Stimulated activated memory B cell treated with anti-CD40 and anti-IgM and Interleukin-4, amounts not matched to agents 10 μg/mL and 1 μg/mL and 100 μg/mL, for 72 hours (primary cell): ENCODE measurements around the gene SIGLEC9.

ENCODE experiments used
- ATAC-seq: fragments of 150-1000 bp; cut with Tn5 transposase; 2 replicates; pipeline ENCODE4 v1.10.0; 2021
- H3K27ac Mint-ChIP-seq: one replicate; pipeline ENCODE4 v1.8.0; 2022; ENCODE audit warnings: mild to moderate bottlenecking, mixed read lengths
- H3K27me3 Mint-ChIP-seq: one replicate; pipeline ENCODE4 v1.8.0; 2022; ENCODE audit warnings: mixed read lengths
- H3K36me3 Mint-ChIP-seq: one replicate; pipeline ENCODE4 v1.8.0; 2022; ENCODE audit warnings: mixed read lengths
- H3K4me1 Mint-ChIP-seq: one replicate; pipeline ENCODE4 v1.8.0; 2022; ENCODE audit warnings: mixed read lengths
- H3K4me3 Mint-ChIP-seq: one replicate; pipeline ENCODE4 v1.8.0; 2022; ENCODE audit warnings: mild to moderate bottlenecking, moderate library complexity, mixed read lengths
- H3K9me3 Mint-ChIP-seq: one replicate; pipeline ENCODE4 v1.8.0; 2022; ENCODE audit warnings: mixed read lengths

Gene SIGLEC9

DNA sequence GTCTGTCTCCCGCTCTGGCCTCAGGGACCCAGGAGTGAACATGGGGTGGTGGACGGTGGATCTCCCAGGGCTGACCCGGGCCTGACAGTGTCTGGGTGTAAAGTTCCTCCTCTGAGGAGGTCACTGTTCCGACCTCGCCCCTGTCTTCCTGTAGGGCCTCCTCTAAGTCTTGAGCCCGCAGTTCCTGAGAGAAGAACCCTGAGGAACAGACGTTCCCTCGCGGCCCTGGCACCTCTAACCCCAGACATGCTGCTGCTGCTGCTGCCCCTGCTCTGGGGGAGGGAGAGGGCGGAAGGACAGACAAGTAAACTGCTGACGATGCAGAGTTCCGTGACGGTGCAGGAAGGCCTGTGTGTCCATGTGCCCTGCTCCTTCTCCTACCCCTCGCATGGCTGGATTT is at the start of gene SIGLEC9:
Gene SIGLEC9 (plus strand): TSS at position 178 of the 400 bp plus-strand sequence. CDS start 69 bp downstream, at position 247.
- Mint-ChIP-seq H3K9me3 (no peaks in the 10 kb centered on the region), H3K36me3 (no peaks in the 10 kb centered on the region), H3K4me1 (peaks cover 22% of the 10 kb centered on the region), H3K4me3 (no peak within 1 kb of the TSS), H3K27me3 (peaks cover 75% of the 10 kb centered on the region), H3K27ac (no peak within 1 kb of the TSS)
- no peak for ATAC-seq

DNA sequence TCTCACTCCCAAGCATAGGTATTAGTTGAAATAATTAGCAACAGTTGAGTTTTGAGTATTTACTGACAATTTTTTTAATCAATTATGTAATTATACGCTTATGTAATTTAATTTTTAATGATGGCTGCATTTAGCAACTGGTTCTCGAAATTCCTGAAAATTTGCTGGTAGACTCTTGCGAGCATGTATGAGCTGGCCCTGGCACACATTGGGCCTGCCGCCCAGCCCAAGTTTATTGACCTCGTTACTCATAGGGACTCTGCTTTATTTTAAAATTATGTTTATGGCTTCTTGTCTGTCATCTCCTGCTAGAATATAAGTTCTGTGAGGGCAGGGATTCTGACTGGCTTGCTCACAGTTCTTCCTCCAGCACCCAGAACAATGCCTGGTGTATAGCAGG is 48.7 kb upstream of the SIGLEC9 start:
- no peak overlapping the region for H3K4me3 Mint-ChIP-seq
- no peaks in the 10 kb centered on the region for H3K4me1 Mint-ChIP-seq
- H3K27ac Mint-ChIP-seq, result no peak overlapping the region
- peaks cover 25% of the 10 kb centered on the region for H3K27me3 Mint-ChIP-seq
- no peak for ATAC-seq
- H3K9me3 Mint-ChIP-seq, result peaks cover 11% of the 10 kb centered on the region
- no peaks in the 10 kb centered on the region for H3K36me3 Mint-ChIP-seq

DNA sequence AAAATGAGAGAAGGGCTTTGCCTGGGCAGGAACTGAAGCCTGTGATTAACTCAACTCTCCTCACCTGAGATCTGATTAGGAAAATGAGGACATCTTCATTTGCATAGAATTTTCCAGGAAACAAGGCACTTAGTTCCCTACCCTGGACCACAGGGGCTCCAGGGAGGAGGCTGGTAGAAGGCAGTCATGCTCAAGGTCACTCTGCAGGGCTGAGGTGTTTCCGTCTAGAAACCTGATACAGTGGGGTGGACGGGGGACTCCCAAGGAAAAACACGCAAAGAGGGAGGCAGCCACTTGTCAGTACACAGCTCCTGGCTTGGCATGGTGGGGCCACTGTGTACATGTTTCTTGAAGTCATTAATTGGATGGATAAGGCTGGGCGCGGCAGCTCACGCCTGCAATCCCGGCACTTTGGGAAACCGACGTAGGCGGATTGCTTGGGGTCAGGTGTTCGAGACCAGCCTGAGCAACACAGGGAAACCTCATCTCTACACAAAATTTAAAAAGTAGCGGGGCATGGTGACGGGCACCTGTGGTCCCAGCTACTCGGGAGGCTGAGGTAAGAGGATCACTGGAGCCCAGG is 48.0 kb upstream of the SIGLEC9 start:
- Mint-ChIP-seq H3K4me1 (no peaks in the 10 kb centered on the region), H3K36me3 (no peaks in the 10 kb centered on the region), H3K27ac (no peak overlapping the region), H3K9me3 (peaks cover 11% of the 10 kb centered on the region), H3K27me3 (peaks cover 27% of the 10 kb centered on the region), H3K4me3 (no peak overlapping the region)
- ATAC-seq, result no peak

DNA sequence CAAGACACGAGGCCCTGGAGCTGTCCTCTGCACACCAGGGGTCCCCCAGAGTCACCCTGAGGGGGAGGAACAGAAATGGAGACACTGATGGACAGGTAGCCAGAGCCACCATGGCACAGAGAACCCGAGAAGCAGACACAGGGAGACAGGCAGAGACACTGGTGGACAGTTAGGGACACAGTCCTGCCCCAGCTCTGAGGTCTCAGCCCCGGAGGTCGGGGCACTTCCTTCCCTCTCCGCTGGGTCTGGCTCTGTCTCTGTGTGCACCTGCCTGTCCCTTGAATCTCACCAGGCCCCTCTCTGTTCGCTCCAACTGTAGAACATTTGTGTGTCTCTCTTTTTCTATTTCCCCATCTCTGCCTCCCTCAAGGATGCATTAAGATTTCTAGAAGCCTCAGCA is 46.6 kb upstream of the SIGLEC9 start:
- Mint-ChIP-seq H3K36me3 (no peaks in the 10 kb centered on the region), H3K27me3 (peaks cover 41% of the 10 kb centered on the region), H3K4me1 (no peaks in the 10 kb centered on the region), H3K4me3 (no peak overlapping the region), H3K9me3 (peaks cover 11% of the 10 kb centered on the region), H3K27ac (no peak overlapping the region)
- ATAC-seq, result no peak

DNA sequence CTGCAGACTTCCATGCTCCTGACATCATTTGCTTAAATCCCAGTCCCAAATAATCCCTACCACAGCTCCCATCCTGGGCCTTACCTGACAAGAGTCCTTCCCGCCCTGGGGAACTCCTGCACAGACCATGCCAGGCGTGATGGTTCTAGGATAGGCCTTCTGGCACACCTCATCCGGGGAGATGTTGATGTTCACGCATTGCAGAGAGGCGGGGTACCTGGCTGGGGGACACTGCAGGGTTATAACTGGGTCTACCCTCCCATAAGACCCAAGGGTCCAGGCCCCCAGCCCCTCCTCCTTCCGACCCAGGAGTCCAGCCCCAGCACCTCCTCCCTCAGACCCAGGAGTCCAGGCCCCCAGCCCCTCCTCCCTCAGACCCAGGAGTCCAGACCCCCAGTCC is 46.0 kb upstream of the SIGLEC9 start:
- Mint-ChIP-seq H3K4me3 (no peak overlapping the region), H3K36me3 (no peaks in the 10 kb centered on the region), H3K27me3 (peaks cover 47% of the 10 kb centered on the region), H3K27ac (no peak overlapping the region), H3K9me3 (peaks cover 9% of the 10 kb centered on the region), H3K4me1 (no peaks in the 10 kb centered on the region)
- no peak for ATAC-seq

DNA sequence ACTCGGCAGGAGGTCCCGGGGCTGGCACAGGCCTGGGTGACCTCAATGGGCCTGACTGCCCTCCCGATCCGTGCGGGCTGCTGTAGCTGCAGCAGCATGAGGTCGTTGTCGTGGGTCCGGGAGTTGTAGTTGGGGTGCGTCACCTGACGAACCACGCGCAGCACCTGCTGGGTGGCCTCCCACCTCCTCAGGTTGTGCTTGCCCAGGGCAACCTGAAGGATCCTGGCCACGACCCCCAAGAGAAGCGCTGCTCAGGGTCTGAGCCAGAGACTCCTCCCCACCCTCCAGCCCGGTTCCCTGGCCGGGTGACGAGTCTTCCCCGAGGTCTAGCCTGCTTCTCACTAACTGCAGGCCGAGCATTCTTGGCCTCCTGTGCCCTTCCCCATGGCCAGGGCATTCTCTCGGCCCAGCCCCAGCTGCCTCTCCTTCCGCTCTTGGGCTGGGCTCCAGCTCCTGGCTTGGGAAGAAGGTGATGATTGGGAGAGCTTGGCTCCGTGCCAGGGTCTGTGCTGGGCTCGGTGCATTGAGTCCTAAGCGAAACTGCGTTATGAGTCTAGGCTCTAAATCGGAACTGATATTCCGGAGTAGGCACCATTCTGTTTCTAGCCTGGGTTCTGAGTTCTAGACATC is 45.1 kb upstream of the SIGLEC9 start:
- Mint-ChIP-seq H3K27me3 (peaks cover 47% of the 10 kb centered on the region), H3K36me3 (no peaks in the 10 kb centered on the region), H3K9me3 (peaks cover 3% of the 10 kb centered on the region), H3K4me1 (no peaks in the 10 kb centered on the region), H3K27ac (no peak overlapping the region), H3K4me3 (no peak overlapping the region)
- ATAC-seq, result no peak

DNA sequence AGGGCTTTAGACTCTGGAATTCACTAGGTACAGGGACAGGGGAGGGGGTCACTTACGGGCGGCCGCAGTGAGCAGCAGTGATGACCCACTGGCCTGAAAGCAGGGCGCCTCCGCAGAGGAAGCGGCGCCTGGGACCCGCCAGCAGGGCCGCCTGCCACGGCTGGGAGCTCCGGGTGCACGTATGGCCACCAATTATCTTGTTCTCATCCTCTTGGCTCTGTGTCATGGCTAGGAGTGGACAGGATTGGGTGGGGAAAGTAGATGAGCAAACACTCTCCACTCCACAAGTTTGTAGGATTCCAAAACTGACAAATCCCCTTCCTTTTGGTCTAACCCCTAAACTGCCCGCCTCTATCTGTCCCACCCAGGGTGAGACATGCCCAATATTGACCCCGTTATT is 43.2 kb upstream of the SIGLEC9 start:
- no peak overlapping the region for H3K27ac Mint-ChIP-seq

DNA sequence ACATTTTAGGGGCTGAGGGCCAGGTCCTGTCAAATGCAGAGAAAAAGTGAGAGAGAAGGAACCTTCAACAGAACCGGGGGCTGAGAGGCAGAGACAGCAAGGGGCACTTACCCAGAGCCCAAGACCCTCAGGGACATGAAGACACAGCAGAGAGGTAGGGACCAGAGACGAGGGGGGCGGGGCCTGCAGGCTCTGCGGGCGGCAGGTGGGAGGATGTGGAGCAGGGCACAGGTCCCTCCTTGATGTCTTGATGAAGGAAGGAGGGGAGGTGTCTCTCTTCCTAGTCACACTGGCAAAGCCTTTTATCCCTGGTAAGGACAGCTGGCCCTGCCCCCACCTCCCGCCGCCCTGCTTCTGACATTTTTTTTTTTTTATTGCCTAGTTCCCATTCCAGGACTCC is 42.1 kb upstream of the SIGLEC9 start, which contains the start of gene KLK14:
Gene KLK14 (minus strand): TSS at position 277 of the 400 bp plus-strand sequence. CDS start 273 bp downstream, at position 4.
- no peak for ATAC-seq
- no peaks in the 10 kb centered on the region for H3K4me1 Mint-ChIP-seq
- peaks cover 11% of the 10 kb centered on the region for H3K36me3 Mint-ChIP-seq
- no peak within 1 kb of the TSS for H3K27ac Mint-ChIP-seq
- H3K9me3 Mint-ChIP-seq, result no peaks in the 10 kb centered on the region
- H3K4me3 Mint-ChIP-seq, result no peak within 1 kb of the TSS
- peaks cover 30% of the 10 kb centered on the region for H3K27me3 Mint-ChIP-seq

More for the DNA sequence above, 43.2 kb upstream of the SIGLEC9 start:
- Mint-ChIP-seq H3K9me3 (no peaks in the 10 kb centered on the region), H3K36me3 (peaks cover 3% of the 10 kb centered on the region), H3K4me3 (no peak overlapping the region), H3K4me1 (no peaks in the 10 kb centered on the region), H3K27me3 (peaks cover 39% of the 10 kb centered on the region)
- ATAC-seq, result no peak

DNA sequence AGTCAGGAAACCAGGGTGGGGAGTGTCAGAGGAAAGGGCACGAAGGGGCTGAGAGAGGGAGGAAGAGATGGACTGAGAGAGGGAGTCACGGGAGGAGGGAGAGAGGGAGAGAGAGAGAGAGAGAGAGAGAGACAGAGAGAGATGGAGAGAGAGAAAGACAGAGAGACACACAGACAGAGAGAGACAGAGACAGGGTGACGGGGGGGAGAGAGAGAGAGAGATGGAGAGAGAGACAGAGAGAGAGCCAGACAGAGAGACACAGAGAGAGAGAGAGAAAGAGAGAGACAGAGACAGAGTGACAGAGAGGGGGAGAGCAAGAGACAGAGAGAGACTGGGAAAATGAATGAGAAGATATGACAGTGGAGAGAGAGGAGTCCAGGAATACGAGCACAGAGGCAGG is 41.5 kb upstream of the SIGLEC9 start:
- H3K27ac Mint-ChIP-seq, result no peak overlapping the region
- no peak for ATAC-seq

DNA sequence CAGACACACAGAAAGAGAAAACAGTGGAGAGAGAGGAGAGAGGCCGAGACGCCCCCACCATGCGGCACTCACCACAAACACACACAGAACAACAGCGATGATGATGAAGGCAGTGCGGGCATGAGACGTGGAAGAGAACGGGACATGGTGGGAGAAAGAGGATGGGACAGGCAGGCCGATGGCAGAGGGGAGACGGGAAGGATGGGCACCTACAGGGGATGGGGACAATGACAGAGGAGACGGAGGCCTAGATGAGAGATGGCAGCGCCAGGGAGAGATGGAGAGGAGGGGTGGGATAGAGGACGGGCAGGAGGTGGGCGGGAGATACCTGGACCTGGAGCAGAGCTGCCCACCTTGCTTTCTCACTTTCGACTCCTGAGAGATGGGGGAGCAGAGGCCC is 40.9 kb upstream of the SIGLEC9 start:
- Mint-ChIP-seq H3K36me3 (peaks cover 11% of the 10 kb centered on the region), H3K27ac (no peak overlapping the region), H3K4me1 (no peaks in the 10 kb centered on the region), H3K9me3 (no peaks in the 10 kb centered on the region), H3K4me3 (no peak overlapping the region), H3K27me3 (peaks cover 30% of the 10 kb centered on the region)
- no peak for ATAC-seq

More for the DNA sequence above, 41.5 kb upstream of the SIGLEC9 start:
- Mint-ChIP-seq H3K4me1 (no peaks in the 10 kb centered on the region), H3K4me3 (no peak overlapping the region), H3K36me3 (peaks cover 11% of the 10 kb centered on the region), H3K9me3 (no peaks in the 10 kb centered on the region), H3K27me3 (peaks cover 30% of the 10 kb centered on the region)

DNA sequence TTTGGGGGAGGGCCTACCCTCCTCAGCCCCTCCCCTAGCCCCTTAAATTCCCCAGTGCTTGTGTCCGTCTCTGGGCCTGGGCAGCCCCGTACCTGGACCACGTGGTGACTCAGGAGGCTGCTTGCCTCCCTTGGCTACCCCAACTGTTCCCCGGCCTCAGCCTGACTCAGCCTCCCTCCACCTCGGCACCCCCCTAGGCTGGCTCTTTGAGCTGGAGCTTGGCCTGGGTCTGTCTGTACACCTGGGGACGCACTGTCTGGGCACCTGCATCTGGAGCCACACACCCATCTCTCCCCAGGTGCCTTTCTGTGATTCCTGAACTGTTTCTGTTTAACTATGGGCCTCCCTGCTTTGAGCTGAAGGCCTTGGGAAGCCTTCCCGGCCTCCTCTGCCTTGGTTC is 40.2 kb upstream of the SIGLEC9 start:
- peak; percentile 38 for ATAC-seq
- Mint-ChIP-seq H3K9me3 (no peaks in the 10 kb centered on the region), H3K4me3 (no peak overlapping the region), H3K27me3 (peaks cover 30% of the 10 kb centered on the region), H3K4me1 (no peaks in the 10 kb centered on the region), H3K36me3 (peaks cover 17% of the 10 kb centered on the region), H3K27ac (no peak overlapping the region)

DNA sequence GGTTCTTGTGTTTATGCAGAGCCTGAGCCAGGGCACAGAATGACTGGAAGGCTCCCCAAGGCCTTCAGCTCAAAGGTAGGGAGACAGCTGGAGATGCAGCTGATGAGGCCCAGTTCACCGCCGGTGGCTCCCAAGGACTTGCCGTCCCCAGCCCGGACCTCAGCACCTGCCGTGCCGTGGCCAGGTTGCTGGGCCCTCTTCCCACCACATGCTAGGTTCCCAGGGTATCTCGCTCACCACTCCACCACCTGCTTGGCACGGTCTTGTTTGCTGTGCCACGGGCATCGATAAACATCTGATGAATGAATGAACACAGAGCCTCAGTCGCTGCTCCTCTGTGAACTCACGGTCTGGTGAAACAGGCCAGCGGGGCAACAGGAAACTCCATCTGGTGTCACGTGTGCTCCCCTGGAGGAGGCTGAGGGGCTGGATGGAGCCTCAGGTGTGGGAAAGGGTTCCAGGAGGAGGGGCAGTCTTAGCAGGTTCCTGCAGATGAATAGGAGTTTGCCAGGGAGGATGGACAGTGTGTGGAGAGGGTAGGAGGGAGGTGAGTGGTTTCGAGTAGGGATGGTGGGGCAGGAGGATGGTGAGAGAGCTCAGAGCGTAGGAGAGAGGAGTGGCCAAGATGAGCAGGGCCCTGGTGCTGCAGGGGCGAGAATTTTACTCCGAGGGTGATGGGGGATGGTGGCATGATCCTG is 38.4 kb upstream of the SIGLEC9 start:
- peaks cover 30% of the 10 kb centered on the region for H3K27me3 Mint-ChIP-seq
- no peaks in the 10 kb centered on the region for H3K9me3 Mint-ChIP-seq
- H3K27ac Mint-ChIP-seq, result no peak overlapping the region

DNA sequence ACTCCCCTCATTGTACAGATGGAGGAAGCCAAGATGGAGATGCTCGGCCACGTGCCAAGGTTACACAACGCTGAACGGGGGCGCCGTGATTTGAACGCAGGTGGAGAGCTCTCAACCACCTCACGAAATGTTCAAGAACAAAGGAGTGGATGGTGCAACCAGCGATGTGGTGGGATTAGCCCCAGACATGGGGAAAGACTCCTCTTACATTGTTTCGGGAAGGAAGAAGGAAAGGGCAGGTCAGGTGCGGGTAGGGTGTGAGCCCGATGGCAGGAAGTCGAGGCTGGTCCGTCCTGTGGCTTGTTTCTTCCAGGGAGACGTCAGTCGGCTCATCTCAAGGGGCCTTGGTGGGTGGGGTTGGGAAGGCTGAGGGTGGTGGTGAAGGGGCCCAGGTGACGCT is 34.9 kb upstream of the SIGLEC9 start:
- Mint-ChIP-seq H3K27ac (no peak overlapping the region), H3K9me3 (no peaks in the 10 kb centered on the region)

More for the DNA sequence above, 38.4 kb upstream of the SIGLEC9 start:
- Mint-ChIP-seq H3K4me1 (no peaks in the 10 kb centered on the region), H3K4me3 (no peak overlapping the region), H3K36me3 (peaks cover 21% of the 10 kb centered on the region)
- no peak for ATAC-seq

DNA sequence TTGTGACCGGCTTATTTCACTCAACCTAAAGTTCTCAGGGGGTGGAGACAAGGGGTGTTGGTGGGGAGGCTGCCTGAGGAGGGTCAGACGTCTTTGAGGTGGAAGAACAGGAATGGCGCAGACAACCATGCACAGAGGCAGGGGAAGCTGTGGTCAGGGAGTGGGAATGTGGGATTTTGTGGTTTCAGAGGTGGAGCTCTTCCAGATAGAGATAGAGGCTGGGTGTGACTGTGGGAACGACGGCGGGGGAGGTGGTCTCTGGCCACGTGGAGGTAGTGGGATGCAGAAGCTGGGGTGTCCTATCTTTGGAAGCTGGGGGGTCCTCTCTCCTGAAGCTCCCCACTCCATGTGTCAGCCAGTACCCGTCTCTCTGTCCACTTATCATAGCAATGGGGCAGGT is 34.2 kb upstream of the SIGLEC9 start:
- no peaks in the 10 kb centered on the region for H3K9me3 Mint-ChIP-seq
- H3K4me3 Mint-ChIP-seq, result no peak overlapping the region
- peaks cover 21% of the 10 kb centered on the region for H3K36me3 Mint-ChIP-seq
- ATAC-seq, result peak; percentile 14
- H3K27me3 Mint-ChIP-seq, result no peaks in the 10 kb centered on the region
- H3K27ac Mint-ChIP-seq, result no peak overlapping the region
- H3K4me1 Mint-ChIP-seq, result no peaks in the 10 kb centered on the region

More for the DNA sequence above, 34.9 kb upstream of the SIGLEC9 start:
- no peak overlapping the region for H3K4me3 Mint-ChIP-seq
- ATAC-seq, result no peak
- no peaks in the 10 kb centered on the region for H3K27me3 Mint-ChIP-seq
- no peaks in the 10 kb centered on the region for H3K4me1 Mint-ChIP-seq
- peaks cover 21% of the 10 kb centered on the region for H3K36me3 Mint-ChIP-seq

DNA sequence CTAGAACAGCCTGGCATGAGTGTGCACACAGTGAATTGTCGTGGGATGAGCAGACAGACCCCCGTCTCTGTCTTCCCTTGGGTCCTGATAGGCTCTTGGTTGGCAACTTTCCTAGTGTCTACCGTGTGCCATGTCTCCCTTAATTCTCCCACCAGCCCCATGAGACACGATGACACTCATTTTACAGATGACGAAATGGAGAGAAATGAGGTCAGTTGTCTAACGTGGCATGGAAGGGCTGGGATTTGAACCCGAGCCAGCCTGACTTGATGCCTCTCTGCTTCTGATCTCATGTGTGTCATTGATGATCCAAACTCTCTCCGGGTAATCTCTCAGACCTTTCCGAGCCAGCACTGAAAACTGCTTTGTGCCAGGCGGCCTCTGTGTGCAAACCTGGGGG is 33.6 kb upstream of the SIGLEC9 start:
- peaks cover 21% of the 10 kb centered on the region for H3K36me3 Mint-ChIP-seq
- no peak overlapping the region for H3K4me3 Mint-ChIP-seq
- H3K4me1 Mint-ChIP-seq, result no peaks in the 10 kb centered on the region
- no peak for ATAC-seq
- no peaks in the 10 kb centered on the region for H3K9me3 Mint-ChIP-seq
- no peaks in the 10 kb centered on the region for H3K27me3 Mint-ChIP-seq
- H3K27ac Mint-ChIP-seq, result no peak overlapping the region
